ENCODE data around the gene TBX21. TPM values are rescaled to one million over a fixed set of nuclear protein-coding genes. Genes with fewer than 3 reads are reported as not detected.

Gene TBX21
- total and polyA plus RNA-seq, 9 of the 15 experiments (the other 6 are each of a cell fraction or from before 2014, with no cell fraction given): 0.07 TPM; not detected in 8

DNA sequence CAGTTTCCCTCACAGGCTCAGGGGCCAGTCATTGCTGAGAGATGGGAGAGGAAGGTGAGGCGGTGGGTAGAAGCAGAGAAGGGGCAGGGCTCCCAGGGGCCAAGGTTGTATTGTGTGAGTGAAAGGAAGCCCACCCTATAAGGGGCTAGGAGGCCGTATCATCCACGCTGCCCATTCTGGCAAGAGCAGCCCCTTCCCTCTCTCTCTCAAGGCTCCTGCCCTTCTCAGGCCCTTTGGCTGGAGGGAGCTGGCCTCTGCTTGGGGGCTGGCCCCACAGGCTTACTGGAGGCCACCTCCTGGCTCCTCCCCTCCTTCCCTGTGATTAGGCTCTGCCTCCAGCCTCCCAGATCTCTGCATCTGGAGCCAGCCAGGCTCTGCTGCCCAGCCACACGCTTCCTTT is 31.4 kb upstream of the TBX21 start:
- in situ Hi-C loops (cut with MboI) (no loop called here), intact Hi-C loops (cut with micrococcal nuclease) (no loop called here)
- DNase-seq (ENCODE audit: extremely low read depth in 1 of 4, low spot score in 3 of 4): peak; percentile 53 to 70 (median 60)
- H3K9me1 ChIP-seq (ENCODE audit: control insufficient read depth, insufficient read depth, low read length): no peaks in the 10 kb centered on the region
- H3K27me3 ChIP-seq (ENCODE audit: control insufficient read depth in 2 of 2, insufficient read depth in 2 of 2, low read length in 2 of 2): no peaks in the 10 kb centered on the region
- WGBS (ENCODE audit: insufficient coverage, low coverage, missing lambda C conversion rate): 100% methylated on average over 1 of the region's 4 CpGs
- H3K4me2 ChIP-seq (ENCODE audit: insufficient read depth, low read length): no peak overlapping the region
- H2AFZ ChIP-seq (ENCODE audit: low read depth, low read length): no peak overlapping the region
- peaks cover 20 to 48% of the 10 kb centered on the region in 2 experiments for H3K4me1 ChIP-seq (replicated peaks in 1 of 2; ENCODE audit: control insufficient read depth in 2 of 2, insufficient read depth in 2 of 2, low read length in 2 of 2)
- TF ChIP-seq, protein P1, sequence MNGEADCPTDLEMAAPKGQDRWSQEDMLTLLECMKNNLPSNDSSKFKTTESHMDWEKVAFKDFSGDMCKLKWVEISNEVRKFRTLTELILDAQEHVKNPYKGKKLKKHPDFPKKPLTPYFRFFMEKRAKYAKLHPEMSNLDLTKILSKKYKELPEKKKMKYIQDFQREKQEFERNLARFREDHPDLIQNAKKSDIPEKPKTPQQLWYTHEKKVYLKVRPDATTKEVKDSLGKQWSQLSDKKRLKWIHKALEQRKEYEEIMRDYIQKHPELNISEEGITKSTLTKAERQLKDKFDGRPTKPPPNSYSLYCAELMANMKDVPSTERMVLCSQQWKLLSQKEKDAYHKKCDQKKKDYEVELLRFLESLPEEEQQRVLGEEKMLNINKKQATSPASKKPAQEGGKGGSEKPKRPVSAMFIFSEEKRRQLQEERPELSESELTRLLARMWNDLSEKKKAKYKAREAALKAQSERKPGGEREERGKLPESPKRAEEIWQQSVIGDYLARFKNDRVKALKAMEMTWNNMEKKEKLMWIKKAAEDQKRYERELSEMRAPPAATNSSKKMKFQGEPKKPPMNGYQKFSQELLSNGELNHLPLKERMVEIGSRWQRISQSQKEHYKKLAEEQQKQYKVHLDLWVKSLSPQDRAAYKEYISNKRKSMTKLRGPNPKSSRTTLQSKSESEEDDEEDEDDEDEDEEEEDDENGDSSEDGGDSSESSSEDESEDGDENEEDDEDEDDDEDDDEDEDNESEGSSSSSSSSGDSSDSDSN (IDR thresholded peaks at IDR 0.05; ENCODE audit: borderline replicate concordance in 1 of 2, low read depth in 2 of 2, low read length in 2 of 2): 0 out of 4 replicates have a peak, but pooled peaks of 1 of the 2 experiments have one; percentile 38
- TF ChIP-seq NELFE (IDR thresholded peaks at IDR 0.05; ENCODE audit: insufficient read depth, insufficient read length): no peak
- BruUV-seq (replicated peaks): no TSS peak
- peak; percentile 56 for FAIRE-seq
- no peaks in the 10 kb centered on the region for H3K79me2 ChIP-seq (ENCODE audit: control insufficient read depth, insufficient read depth, low read length)
- no peak overlapping the region for H3K4me3 ChIP-seq
- no peak overlapping the region for H3K27ac ChIP-seq (ENCODE audit: extremely low read depth, low read depth, low read length)
- H3K36me3 ChIP-seq (ENCODE audit: control insufficient read depth, insufficient read depth, low read length): peaks cover 9% of the 10 kb centered on the region; the same call in 1 of the 3 replicates
- CTCF ChIA-PET (ENCODE audit: low intra/inter-chr PET ratio): no interaction called here
- ATAC-seq: peak; percentile 71
- no peaks in the 10 kb centered on the region; the same call in 1 of the 2 replicates for H4K20me1 ChIP-seq (replicated peaks; ENCODE audit: control insufficient read depth, insufficient read depth, low read length)
- POLR2A ChIA-PET: interaction anchor here (0.6 to 1.1 kb wide), 5 partner anchors 13 to 1206 kb away, joined by 3 to 6 read pairs (median 4); partner anchors contain the start of gene KPNB1
- peak overlapping the region in 1 of 2 experiments; percentile 77; a peak in 2 of 4 replicates for H3K9ac ChIP-seq (ENCODE audit: insufficient read depth in 1 of 2, low read depth in 2 of 2, low read length in 2 of 2)
- no peaks in the 10 kb centered on the region for H3K9me3 ChIP-seq (replicated peaks; ENCODE audit: control insufficient read depth, insufficient read depth, low read depth, low read length)

Data from K562 (cell line).